BE2C (cell line): Measurements from ENCODE around the gene STK39.
"Not testable (repeated sequence)": the region's sequence is repeated elsewhere in the genome, so short reads cannot be mapped to it uniquely, and the experiment has no call there.

Experiments used
- DNase-seq: peaks from one replicate; pipeline ENCODE4 v3.0.0-alpha.2; 2020
- H3K27me3 ChIP-seq: fragments of 250-450 bp; sonication (Bioruptor Pico); 2 replicates; pipeline ENCODE4 v1.5.1; 2020; ENCODE audit warnings: mild to moderate bottlenecking
- H3K36me3 ChIP-seq: fragments of 250-450 bp; sonication (Bioruptor Pico); 2 replicates; pipeline ENCODE4 v1.5.1; 2020; ENCODE audit warnings: mild to moderate bottlenecking
- H3K4me1 ChIP-seq: fragments of 250-450 bp; sonication (Bioruptor Pico); 2 replicates; pipeline ENCODE4 v1.5.1; 2020
- H3K4me3 ChIP-seq: 2 replicates; pipeline ENCODE4 v1.5.1; 2011; ENCODE audit warnings: low read depth, low read length
- H3K9me3 ChIP-seq: fragments of 250-450 bp; sonication (Bioruptor Pico); 2 replicates; pipeline ENCODE4 v1.5.1; 2020
- TF ChIP-seq, protein P1 (sequence below): IDR thresholded peaks from 2 replicates; pipeline ENCODE4 v1.5.1; 2012; ENCODE audit warnings: mild to moderate bottlenecking, low read depth, low read length

STK39 gene

GRCh38 chr2:168044579-168044978, 202.8 kb downstream of the STK39 start:
- Histone ChIP-seq H3K4me1 (no peaks in the 10 kb centered on the region), H3K36me3 (no peaks in the 10 kb centered on the region), H3K4me3 (no peak overlapping the region), H3K27me3 (no peaks in the 10 kb centered on the region), H3K9me3 (no peaks in the 10 kb centered on the region)
- DNase-seq = no peak
- TF ChIP-seq, protein P1, sequence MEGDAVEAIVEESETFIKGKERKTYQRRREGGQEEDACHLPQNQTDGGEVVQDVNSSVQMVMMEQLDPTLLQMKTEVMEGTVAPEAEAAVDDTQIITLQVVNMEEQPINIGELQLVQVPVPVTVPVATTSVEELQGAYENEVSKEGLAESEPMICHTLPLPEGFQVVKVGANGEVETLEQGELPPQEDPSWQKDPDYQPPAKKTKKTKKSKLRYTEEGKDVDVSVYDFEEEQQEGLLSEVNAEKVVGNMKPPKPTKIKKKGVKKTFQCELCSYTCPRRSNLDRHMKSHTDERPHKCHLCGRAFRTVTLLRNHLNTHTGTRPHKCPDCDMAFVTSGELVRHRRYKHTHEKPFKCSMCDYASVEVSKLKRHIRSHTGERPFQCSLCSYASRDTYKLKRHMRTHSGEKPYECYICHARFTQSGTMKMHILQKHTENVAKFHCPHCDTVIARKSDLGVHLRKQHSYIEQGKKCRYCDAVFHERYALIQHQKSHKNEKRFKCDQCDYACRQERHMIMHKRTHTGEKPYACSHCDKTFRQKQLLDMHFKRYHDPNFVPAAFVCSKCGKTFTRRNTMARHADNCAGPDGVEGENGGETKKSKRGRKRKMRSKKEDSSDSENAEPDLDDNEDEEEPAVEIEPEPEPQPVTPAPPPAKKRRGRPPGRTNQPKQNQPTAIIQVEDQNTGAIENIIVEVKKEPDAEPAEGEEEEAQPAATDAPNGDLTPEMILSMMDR = no peak

- Histone ChIP-seq H3K36me3 (no peaks in the 10 kb centered on the region), H3K4me3 (no peak overlapping the region), H3K27me3 (no peaks in the 10 kb centered on the region), H3K4me1 (no peaks in the 10 kb centered on the region), H3K9me3 (no peaks in the 10 kb centered on the region)
- TF ChIP-seq, protein P1 = no peak
- no peak for DNase-seq
Measured at GRCh38 chr2:168044176-168044575, 203.2 kb downstream of the STK39 start.

DNA sequence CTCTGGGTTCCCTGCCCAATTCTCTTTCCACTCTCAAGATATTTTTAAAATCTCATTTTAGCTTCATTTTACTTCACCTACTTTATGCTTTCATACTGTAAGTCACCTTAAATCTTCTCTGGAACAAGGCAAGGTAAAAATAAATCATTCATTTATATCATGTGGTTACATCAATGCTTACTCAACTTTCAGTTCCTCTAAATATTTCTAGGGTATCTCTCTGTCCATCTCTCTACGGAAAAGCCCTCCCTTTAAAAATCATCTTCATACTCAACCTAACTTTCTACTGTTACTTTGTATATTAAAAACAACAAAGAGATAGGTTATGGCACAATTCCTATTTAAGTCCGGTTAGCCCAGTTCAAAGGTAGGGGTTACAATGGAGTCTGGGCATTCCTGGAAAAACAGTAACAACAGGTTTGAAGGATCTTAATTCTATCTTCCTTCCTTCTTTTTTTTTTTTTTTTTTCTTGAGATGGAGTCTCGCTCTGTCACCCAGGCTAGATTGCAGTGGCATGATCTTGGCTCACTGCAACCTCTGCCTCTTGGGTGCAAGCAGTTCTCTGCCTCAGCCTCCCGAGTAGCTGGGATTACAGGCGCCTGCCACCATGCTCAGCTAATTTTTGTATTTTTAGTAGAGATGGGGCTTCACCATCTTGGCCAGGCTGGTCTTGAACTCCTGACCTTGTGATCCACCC, 205.1 kb downstream of the STK39 start:
- not testable (repeated sequence) for H3K4me3 ChIP-seq, DNase-seq

GRCh38 chr2:168039881-168040280, 207.5 kb downstream of the STK39 start:
- no peak for DNase-seq
- no peaks in the 10 kb centered on the region for H3K36me3 ChIP-seq
- H3K9me3 ChIP-seq = no peaks in the 10 kb centered on the region
- no peak overlapping the region for H3K4me3 ChIP-seq
- H3K27me3 ChIP-seq = no peaks in the 10 kb centered on the region
- TF ChIP-seq, protein P1 = no peak
- no peaks in the 10 kb centered on the region for H3K4me1 ChIP-seq

More for the DNA sequence above, 205.1 kb downstream of the STK39 start:
- not testable (repeated sequence) for H3K36me3 ChIP-seq, H3K27me3 ChIP-seq, H3K4me1 ChIP-seq, H3K9me3 ChIP-seq

- H3K4me3 ChIP-seq = no peak overlapping the region
- H3K4me1 ChIP-seq = no peaks in the 10 kb centered on the region
- no peaks in the 10 kb centered on the region for H3K9me3 ChIP-seq
- no peak for DNase-seq
- H3K36me3 ChIP-seq = no peaks in the 10 kb centered on the region
- TF ChIP-seq, protein P1 = no peak
- no peaks in the 10 kb centered on the region for H3K27me3 ChIP-seq
Measured at GRCh38 chr2:168037778-168038177, 209.6 kb downstream of the STK39 start.

DNA sequence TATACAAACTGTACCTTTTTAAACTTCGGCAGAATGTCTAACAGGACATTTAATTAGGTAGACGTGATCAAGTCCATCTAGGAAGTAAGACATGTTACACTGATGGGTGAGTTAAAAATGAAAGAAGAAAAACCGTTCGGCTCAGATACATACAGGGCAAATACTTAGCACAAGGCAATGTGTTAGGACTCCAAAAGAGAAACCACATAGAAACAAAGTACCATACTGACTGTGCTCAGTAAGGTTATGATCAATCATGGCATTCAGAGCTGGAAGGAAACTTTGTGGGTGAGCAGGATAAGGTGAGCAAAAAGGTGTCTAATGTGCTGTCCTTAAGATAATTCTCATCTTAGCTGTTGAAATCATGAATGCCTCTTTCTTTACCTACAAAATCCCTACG, 211.9 kb downstream of the STK39 start:
- no peak for DNase-seq
- Histone ChIP-seq H3K4me1 (no peaks in the 10 kb centered on the region), H3K36me3 (no peaks in the 10 kb centered on the region), H3K27me3 (no peaks in the 10 kb centered on the region), H3K4me3 (no peak overlapping the region), H3K9me3 (no peaks in the 10 kb centered on the region)
- TF ChIP-seq, protein P1 = no peak
